ENCODE measurements around the gene ZBTB21.
A peak's percentile ranks its signal among the peaks of the same experiment; 100 is the strongest.
"Not testable (repeated sequence)": the region's sequence is repeated elsewhere in the genome, so short reads cannot be mapped to it uniquely, and the experiment has no call there.

The ZBTB21 gene

GRCh38 chr21:41967708-41968107, 42.5 kb downstream of the ZBTB21 start:
- no peak for DNase-seq (ENCODE audit: low read depth in 2 of 2)

GRCh38 chr21:41966872-41967621, 43.1 kb downstream of the ZBTB21 start:
- no peak for DNase-seq (ENCODE audit: low read depth in 2 of 2)

DNA sequence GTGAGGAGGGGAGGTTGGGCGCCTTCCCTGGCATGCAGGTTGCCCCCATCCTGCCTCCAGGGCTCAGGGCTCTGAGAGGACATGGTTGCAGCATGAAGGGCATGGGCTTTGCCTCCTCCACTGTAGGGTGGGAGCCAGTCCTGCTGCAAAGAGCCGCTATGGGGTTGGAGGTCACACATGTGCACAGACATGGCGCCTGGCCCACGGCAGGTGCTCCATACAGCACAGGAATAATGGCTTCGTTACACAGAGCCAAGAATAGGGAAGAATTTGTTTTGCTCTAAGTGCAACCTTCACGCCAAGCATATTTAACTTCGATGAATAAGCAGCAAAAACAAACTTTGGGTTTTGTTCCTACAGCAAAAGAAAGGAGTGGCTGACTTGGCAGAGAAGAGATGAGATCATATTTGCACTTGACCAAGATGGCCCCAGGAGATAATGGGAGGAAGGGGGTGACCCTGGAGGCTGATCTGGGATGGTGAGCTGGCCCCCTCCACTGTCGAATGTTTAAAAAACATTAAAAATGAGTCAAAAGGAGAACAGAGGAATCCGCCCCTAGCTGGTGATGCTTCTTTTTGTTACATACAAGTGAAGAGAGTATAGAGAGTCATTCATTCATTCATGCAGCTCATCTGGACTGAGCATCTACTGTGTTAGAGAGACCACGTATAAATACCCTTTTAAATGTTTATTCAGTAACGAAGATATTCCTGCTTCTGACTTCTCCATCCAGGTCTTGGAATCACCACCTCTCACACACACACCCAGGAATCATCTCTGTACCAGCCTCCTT, 43.9 kb downstream of the ZBTB21 start:
- DNase-seq (ENCODE audit: low read depth in 2 of 2), result no peak

DNA sequence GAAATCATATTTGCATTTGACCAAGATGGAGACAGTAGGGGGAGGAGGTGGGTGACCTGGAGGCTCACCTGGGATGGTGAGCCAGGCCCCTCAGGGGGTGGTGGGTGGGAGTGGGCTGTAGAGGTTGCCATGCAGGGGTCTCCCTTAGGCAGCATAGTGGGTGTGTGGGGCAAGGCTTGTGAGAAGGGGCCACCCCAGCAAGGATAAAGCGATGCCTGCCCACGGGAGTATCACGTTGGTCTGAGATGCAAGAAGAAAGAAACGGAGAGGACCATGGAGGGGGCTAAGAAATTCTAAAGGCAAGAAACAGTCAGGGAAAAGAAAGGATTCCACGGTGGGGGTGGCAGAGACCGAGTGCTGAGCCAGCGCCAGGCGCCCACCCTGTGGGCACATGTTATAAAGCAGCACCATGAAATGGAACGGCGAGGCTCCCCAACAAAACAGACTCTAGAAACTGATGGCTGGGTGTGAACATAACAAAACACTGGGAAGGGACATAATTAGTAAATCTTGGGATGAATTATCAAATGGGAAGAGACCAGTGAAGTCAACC, 44.6 kb downstream of the ZBTB21 start:
- no peak for DNase-seq (ENCODE audit: low read depth in 2 of 2)

DNA sequence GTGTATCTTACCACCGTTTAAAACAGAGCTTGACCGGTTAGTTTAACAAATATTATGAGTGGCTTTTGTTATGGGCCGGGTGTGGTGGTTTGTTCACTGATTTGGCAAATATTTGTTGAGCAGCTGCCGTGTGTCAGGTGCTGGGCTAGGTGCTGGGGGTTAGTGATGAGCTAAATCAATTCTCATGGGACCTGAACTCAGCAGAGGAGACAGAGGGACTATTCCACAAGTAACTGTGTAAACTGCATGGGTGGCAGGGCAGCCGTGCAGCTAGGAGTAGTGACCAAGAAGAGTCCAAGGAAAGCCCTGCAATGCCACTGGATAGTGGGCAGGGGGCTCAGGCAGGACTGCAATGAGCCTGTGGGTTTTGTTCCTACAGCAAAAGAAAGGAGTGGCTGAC, 45.1 kb downstream of the ZBTB21 start:
- DNase-seq (ENCODE audit: low read depth in 2 of 2), result no peak

DNA sequence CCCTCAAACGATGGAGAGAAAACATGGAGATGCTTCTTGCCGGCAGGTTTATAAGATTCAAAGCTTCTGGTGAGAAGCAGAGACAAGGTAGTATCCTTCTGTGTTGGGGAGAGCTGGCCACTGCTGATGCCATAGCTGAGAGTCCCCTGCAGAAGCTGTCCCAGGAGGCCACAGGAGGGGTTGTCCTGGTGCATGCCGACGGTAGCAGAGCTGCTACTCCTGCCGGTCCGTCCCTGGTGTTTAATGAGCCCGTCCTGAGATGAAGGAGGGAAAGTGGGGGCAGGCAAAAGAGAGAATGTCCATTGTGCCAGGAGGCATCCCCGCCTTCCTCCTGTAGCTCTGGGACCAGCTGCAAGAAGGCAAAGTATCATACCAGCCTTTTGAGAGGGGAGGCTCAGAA, 46.0 kb downstream of the ZBTB21 start:
- DNase-seq (ENCODE audit: low read depth in 2 of 2), result no peak

- DNase-seq (ENCODE audit: low read depth in 2 of 2), result no peak
Measured at GRCh38 chr21:41962425-41962966, 47.7 kb downstream of the ZBTB21 start.

DNA sequence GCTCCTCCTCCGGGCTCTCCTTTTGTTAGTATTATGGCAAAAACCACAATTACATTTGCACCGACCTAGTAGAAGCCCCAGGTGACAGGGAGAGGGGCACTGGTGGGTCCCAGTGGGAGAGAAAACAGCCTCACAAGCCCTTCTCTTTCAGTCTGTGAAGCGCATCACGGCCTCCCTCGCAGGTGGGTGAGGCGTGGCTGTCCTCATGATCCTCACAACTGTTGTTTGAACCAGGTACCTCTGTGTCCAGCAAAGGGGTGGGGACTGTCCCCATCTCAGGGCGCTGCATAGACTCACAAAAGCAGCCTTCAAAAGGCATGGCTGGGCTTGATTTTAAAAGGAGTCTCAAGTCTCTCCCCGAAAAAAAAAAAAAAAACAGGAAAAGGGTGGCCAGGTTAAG, 48.4 kb downstream of the ZBTB21 start:
- no peak for DNase-seq (ENCODE audit: low read depth in 2 of 2)

DNA sequence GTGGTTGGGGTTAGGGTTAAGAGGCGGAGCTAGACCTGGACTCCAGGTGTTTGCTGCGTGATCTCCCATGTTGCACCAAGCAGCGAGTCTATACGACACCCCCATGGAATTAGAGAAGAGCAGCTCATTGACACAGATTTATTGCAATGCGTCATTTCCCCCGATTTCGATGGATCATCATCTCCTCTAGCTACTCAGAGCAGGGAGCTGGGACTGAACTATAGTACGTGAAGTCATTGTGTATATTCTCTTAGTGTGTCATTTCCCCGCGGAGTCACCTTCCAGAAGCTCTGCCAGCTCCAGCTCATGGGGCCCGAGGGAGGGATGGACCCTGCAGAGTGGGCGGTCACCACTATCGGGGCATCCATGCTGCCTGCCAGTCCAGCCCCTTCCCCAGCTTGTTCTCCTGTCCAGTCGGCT, 48.9 kb downstream of the ZBTB21 start:
- no peak for DNase-seq (ENCODE audit: low read depth in 2 of 2)

DNA sequence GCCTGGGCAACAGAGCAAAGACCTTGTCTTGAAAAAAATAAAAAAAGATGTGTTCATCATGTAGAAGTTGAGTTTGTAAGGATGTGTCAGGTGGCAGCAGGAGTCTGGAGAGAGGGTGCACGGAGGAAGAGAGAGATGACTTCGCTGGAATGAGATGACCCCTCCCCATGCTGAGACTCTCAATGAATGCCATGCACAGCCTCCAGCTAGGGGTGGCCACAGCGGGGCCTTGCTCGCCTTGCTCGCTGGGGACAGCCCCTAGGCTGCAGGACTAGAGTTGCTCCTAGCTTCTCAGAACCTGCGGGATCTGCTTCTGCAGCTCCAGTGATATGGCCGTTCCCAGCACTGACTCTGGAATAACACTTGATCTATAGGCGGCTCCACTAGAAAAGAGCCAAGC, 49.8 kb downstream of the ZBTB21 start:
- DNase-seq (ENCODE audit: low read depth in 2 of 2), result no peak

- DNase-seq (ENCODE audit: low read depth in 2 of 2), result not testable (repeated sequence)
Measured at GRCh38 chr21:41959697-41960096, 50.5 kb downstream of the ZBTB21 start.

- DNase-seq (ENCODE audit: low read depth in 2 of 2), result no peak
Measured at GRCh38 chr21:41958886-41959563, 51.1 kb downstream of the ZBTB21 start.

DNA sequence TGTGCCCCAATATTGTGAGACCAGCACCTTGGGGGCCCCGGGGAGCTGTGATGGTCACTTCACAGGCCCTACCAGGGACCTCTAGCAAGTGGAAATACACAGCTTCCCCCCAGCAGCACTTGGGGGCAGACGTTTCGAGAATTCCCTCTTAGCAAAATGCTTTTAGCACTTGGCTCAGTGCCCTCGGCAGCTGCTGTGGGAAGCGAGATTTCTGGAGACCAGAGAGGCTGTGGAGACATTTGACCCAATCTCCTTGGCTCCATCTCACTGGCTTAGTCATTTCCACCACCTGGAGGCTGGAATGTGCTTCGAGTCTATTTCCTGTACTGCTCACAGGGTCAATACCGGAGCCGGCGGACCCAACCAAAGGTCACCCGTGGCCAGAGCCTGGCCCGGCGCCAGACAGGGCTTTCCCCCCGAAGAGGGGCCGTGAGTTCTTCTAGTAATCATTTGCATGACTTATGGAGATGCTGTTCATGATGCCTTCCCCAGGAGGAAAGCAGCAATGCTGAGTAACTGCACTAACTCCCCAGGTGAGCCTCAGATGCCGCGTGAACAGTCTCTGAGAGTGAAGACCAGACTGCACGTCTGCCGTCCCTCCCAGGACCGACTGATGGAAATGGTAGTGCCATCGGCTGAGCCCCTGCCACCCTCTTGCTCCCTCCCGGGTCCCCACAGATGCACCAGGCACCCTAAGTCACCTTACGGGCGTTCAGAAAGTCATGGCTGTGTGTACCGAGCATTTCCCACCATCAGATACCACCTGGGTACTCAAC, 52.0 kb downstream of the ZBTB21 start:
- no peak for DNase-seq (ENCODE audit: low read depth in 2 of 2)

DNA sequence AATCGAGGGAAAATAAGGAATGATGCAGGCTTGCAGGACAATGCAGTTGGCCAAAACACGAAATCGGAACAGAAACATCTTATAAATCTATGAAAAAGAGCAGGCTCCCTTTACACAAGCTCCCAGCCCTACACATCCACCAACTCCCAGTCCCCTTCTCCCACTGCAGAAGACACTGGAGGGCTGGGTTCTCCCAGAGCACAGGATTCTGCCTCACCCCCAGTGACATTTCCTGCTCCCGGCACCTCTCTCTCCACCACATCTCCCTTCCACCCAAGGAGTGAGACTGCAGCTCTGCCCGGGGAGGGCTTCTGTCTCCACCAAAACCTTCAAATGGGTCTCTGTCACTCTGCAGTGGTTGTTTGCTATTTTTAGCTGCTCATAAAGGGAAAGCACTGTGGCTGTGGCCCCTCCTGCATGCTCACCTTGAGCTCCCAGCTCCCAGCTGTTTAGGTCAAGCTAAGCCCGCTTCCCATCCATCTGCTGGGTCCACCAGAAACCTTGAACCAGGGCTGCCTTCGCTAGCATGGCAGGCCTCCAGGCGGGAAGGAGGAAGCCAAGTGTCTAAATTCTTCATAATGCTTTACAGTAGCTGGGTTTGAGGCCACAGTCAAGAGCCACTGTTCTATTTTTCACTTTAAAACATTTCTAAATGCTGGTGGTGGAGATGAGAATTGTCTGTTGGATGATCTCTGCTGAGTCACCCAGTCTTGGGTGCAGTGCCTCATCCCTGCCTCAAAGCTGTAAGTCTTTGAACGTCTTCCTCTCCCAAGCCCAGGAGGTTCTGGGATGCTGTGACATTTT, 53.0 kb downstream of the ZBTB21 start:
- no peak for DNase-seq (ENCODE audit: low read depth in 2 of 2)

DNA sequence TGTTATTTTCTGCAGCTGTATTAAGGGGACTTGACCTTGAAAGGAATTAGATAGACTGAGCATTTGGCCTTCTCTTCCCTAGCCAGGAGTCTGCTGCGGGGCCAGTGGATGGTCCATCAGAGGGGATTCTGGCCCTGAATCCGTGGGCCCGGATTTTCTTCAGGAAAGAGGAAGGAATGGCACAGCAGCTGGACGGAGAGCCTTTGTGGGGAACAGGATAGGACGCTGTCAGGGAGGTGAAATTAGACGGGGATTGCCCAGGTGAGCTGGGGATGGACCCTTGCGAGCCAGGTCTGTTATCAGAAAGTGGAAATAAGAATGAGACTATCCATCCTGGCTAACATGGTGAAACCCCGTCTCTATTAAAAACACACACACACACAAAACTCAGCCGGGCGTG, 54.6 kb downstream of the ZBTB21 start:
- DNase-seq (ENCODE audit: low read depth in 2 of 2), result no peak

DNA sequence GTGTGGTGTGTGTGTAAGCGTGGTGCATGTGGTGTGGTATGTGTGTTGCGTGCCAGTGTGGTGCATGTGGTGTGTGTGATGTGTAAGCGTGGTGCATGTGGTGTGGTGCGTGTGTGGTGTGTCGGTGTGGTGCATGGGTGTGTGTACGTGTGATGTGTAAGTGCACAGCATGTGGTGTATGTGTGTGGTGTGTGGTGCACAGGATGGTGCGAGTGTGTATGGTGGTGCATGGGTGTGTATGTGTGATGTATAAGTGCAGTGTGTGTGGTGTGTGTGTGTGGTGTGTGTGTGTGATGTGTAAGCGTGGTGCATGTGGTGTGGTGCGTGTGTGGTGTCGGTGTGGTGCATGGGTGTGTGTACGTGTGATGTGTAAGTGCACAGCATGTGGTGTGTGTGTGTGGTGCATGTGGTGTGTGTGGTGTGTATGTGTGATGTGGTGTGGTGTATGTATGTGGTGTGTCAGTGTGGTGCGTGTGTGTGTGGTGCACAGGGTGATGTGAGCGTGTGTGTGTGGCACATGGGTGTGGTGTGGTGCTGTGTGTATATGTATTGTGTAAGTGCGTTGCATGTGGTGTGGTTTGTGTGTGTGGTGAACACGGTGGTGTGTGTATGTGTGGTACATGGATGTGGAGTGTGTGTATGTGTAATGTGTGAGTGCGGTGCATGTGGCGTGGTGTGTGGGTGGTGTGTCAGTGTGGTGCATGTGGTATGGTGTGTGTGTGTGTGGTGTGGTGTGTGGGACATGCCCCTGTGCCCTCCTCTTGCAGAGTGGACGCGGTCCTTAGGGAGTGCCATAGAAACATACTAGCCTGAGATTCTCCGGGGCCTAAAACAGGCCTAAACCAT, 55.3 kb downstream of the ZBTB21 start:
- no peak for DNase-seq (ENCODE audit: low read depth in 2 of 2)

GRCh38 chr21:41953831-41954653, 56.1 kb downstream of the ZBTB21 start, which contains the start of gene C2CD2:
Gene C2CD2, minus strand, starts transcription at chr21:41954018. Its CDS starts 370 bp downstream, at chr21:41953648.
- DNase-seq (ENCODE audit: low read depth in 2 of 2), result peak in 1 of 2 donors; percentile 28

- DNase-seq (ENCODE audit: low read depth in 2 of 2), result no peak
Measured at GRCh38 chr21:41953249-41953830, 56.8 kb downstream of the ZBTB21 start.

All from stimulated activated CD4-positive, alpha-beta T cell treated with anti-CD3 and anti-CD28 coated beads, Interleukin-1b, Interleukin-23, amount 100 ng/mL, for 4 hours (primary cell).